ENCODE measurements around the gene CTDSPL.

DNA sequence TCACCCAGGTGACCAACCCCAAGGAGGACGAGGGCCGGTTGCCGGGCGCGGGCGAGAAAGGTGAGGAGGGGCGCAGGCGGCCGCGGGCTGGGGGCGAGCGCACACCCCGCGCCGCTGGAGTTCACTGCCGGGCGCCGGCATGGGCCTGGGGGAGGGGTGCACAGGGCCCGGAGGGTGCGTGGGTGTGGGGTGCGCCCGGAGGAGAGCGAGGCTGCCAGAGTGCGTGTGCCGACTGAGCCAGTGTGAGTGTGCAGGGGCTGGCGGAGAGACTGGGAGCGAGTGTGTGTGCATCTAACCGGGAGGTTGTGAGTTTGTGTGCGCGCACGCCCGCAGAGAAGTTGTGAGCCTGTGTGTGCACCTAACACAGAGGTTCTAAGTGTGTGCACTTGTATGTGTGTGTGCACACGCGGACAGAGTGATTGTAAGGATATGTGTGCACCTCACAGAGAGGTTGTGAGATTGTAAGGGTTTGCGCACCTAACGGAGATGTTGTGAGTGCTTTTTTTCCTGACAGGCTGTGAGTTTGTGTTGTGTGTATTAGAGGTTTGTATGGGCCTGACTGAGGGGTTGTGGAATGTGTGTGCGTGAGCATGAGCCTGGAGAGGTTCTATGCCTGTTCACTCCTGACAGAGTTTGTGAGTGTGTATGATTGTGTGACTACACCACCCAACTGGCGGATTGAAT, 681 bp downstream of the CTDSPL start:
- TF ChIP-seq SREBF2 (IDR thresholded peaks at IDR 0.05; ENCODE audit: low read length) (no peak), JUND (IDR thresholded peaks at IDR 0.05; ENCODE audit: low read depth, low read length) (no peak), ZNF217 (IDR thresholded peaks at IDR 0.05) (no peak), CBX3 (IDR thresholded peaks at IDR 0.05; ENCODE audit: borderline replicate concordance, low read depth) (no peak), ZZZ3 (IDR thresholded peaks at IDR 0.05; ENCODE audit: control insufficient read depth, insufficient read length, low read depth) (no peak), SPI1 (IDR thresholded peaks at IDR 0.05; ENCODE audit: borderline replicate concordance, insufficient read depth, low read depth, low read length) (no peak), POLR2AphosphoS2 (IDR thresholded peaks at IDR 0.05; ENCODE audit: low read depth, low read length) (no peak), EZH2 (IDR thresholded peaks at IDR 0.05; ENCODE audit: borderline replicate concordance, control insufficient read depth, low read depth, low read length) (0 out of 2 replicates have a peak, but pooled peaks have one; percentile 27), GATAD2B (conservative IDR thresholded peaks at IDR 0.05; ENCODE audit: low read depth) (no peak)
- TF ChIP-seq, protein P1, sequence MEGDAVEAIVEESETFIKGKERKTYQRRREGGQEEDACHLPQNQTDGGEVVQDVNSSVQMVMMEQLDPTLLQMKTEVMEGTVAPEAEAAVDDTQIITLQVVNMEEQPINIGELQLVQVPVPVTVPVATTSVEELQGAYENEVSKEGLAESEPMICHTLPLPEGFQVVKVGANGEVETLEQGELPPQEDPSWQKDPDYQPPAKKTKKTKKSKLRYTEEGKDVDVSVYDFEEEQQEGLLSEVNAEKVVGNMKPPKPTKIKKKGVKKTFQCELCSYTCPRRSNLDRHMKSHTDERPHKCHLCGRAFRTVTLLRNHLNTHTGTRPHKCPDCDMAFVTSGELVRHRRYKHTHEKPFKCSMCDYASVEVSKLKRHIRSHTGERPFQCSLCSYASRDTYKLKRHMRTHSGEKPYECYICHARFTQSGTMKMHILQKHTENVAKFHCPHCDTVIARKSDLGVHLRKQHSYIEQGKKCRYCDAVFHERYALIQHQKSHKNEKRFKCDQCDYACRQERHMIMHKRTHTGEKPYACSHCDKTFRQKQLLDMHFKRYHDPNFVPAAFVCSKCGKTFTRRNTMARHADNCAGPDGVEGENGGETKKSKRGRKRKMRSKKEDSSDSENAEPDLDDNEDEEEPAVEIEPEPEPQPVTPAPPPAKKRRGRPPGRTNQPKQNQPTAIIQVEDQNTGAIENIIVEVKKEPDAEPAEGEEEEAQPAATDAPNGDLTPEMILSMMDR (IDR thresholded peaks at IDR 0.05 in 2 of 3, conservative IDR thresholded peaks at IDR 0.05 in 1 of 3; ENCODE audit: control insufficient read depth in 2 of 3, extremely low read depth in 1 of 3, insufficient read depth in 1 of 3, low read depth in 3 of 3, low read length in 3 of 3) = no peak

All from GM12878 (cell line).